GM19025 (cell line): Measurements from ENCODE around the gene LIPJ.

Experiments used
- ATAC-seq: cut with Tn5 transposase; IDR thresholded peaks from one replicate; pipeline ENCODE4 v1.9.1; 2021; ENCODE audit warnings: mild to moderate bottlenecking, low read depth, moderate library complexity; ENCODE audit not compliant: unreplicated experiment

The LIPJ gene, protein sequence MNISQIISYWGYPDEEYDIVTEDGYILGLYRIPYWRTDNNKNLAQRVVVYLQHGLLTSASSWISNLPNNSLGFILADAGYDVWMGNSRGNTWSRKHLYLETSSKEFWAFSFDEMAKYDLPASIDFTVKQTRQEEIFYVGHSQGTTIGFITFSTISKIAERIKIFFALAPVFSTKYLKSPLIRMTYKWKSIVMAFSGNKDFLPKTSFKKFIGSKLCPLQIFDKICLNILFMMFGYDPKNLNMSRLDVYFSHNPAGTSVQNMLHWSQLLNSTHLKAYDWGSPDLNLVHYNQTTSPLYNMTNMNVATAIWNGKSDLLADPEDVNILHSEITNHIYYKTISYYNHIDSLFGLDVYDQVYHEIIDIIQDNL

DNA sequence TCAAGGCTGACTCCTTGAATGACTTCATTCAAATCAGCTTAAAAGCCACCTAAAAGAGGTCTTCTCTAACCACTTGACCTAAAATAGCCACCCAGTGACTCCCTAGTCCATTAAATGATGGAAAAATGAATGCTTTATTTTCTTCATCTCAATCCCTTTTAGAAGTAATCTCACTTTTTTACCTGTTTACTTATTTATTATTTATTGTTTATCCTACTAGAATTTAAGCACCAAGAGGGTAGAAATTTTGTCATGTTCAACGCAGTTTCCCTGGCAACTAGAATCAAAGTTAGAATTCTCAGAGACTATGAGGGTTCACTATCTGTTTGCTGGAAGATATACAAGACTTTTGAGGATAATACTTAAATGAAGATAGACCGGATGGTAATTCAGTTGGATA, at the start of gene LIPJ:
Gene LIPJ, plus strand, starts transcription at position 301 of the 400 bp plus-strand sequence. CDS start 3,926 bp downstream, outside the sequence.
- no peak for ATAC-seq

DNA sequence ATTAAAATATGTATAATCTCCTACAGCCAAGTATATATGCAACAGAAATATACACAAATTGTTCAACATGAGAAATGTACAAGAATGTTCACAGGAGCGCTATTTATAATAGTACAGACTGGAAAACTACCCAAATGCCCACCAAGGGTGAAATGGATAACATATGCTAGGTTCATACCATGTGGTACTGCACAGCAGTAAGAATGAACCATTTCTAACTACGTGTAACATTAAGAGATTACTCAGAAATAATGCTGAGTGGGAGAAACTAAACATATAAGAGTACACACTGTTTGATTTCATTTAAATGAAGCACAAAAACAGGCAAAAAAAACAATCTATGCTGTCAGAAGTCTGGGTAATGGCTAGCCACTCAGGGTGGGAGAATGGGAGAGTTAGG, 49.2 kb upstream of the LIPJ start:
- ATAC-seq = no peak

DNA sequence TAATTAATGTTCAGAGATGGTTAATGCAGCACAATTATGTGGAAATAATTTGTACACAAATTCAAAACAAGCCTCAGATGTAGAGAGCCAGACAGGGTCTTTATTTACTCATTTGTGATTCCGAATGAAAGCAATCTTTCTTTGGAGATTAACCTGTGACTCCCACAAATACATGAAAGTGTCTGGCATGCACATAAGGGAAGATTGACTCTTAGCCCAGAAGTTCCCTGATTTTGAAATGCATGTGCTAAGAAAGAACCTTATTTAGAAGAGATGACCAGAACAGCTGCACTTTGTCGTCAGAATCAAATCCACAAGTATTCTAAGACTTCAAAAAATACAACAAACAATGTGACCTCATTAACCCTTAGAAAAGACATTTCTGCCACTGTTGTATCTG, 48.5 kb upstream of the LIPJ start:
- ATAC-seq = no peak

DNA sequence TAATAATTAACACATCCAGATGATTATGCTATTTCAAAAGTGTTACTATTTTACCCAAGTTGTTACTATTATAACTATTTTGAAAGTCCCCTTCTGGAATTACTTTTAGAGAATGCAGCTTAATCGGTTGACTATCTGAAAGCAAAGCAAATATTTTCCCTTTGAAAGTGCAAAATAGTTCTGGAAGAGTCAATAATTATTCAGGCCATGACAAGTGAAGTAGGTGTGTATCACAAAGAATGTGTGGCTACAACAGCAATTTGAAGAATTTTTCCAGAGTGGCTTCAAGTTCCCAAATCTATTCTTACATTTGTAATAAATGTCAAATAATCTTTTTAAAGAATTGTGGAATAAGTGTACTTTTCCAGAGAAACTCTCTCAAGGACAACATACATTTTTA, 46.2 kb upstream of the LIPJ start:
- no peak for ATAC-seq

DNA sequence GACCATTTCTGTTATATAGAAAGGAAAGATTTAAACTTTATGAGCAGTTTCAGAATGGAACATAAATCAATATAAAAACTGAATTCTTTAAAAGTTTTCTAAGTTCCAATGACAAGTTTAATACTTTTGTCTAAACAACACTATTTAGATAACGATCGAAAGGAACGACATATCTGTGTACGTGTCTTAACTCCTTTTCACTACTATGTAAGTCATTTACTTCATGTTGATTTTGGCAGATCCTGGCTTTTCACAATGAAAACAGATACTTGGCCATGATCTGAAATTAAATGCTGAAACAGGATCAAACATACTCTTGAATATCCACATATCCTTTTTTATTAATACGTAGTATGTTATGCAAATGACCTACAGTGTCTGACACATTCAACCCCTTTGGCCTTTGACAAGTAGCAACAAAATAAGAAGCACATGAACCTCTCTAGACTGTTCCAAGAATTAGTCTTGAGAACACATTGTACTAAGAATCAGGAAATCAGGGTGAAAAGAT, 45.4 kb upstream of the LIPJ start:
- ATAC-seq = no peak

DNA sequence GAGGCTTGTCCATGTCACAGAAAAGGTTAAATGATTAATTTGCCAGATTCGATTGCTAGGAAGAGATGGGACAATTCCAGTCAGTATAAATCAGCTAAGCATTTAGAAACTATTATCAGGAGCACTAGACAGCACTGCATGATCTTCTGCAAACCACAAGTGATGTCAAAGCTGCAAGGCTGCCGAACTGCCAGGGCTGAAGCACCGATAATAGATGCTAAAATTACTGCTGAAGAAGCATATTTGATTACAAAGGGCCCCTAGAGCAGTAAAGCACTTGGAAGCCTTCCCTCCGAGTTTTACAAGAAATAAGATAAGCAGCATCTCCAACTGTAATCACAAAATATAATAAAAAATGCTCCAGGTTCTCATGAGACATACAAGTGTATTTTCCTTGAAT, 44.0 kb upstream of the LIPJ start:
- no peak for ATAC-seq

DNA sequence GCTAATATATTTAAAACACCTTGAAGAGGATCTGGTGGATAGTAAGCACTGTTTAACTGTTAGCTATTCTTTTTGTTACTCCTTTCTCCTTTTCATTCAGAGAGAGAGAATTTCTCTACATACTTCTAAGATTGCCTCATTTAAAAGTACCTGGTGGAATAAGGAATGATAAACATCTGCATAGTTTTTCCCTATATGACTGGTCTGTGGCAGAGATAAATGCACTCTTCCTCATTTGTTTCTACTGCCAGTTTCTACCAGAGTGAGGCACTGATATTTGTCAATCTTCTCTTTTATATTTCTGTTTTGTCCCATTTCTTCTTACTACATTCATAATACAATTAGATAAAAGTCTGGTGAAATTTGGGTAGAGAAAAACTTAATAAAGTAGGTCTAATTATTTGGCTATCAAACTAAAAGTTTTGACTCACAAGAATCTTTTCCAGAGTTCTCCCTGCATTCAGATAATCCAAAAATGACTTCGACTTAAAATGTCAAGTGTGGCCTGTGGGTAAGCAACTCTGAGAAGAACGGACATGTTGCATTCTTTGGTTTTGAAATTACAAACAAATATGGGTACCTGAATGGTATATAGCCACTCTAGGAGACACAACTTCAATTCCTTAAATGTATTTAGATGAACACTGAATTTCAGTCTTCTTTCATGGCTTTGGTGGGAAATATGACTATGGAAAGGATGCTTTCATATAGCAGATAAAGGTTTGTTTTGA, 42.3 kb upstream of the LIPJ start:
- no peak for ATAC-seq

DNA sequence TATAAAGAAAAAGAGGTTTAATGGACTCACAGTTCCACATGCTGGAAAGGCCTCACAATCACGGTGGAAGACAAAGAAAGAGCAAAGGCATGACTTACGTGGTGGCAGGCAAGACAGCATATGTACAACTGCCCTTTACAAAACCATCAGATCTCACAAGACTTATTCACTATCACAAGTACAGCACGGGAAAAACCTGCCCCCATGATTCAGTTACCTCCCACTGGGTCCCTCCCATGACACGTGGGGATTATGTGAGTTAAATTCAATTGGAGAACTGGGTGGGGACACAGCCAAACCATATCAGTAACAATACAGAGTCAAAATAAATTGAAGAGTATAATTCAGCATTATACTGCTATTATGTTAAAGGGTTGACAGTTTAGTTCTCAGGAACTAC, 41.2 kb upstream of the LIPJ start:
- no peak for ATAC-seq

DNA sequence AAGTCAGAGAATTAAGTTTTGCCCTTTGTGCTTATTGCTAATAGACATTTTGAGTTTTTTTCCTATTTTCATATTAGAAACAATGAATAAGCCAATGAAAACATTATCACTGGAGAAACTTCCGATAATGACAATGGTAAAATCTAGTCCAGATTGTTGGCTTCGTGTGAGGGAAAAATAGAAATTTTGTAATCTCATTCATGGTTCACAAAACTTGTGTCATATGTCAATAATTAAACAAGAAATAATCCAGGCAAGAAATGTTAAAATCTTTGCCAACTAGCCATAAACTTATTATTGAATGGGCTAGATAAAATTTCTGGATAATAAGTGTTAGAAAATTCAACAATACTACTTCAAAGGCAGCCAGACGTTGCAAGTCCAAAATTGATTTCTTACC, 40.1 kb upstream of the LIPJ start:
- ATAC-seq = no peak

DNA sequence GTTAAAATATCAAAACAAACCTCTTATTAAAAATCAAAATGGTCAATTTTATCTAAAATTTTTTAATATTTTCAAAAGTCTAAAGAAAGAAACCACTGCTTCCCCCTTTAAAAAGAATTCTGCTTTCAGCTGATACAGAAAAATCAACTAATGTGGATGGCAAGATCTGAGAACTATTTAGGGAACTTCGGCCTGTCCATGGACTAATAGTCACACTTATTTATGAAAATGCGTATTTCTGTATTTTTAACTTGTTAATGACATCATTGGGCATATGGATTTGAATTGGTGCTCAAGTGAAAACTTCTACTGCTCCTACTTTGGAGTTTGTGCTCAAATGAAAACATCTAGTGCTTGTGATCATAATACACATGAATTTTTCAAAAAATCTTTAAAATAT, 35.3 kb upstream of the LIPJ start:
- no peak for ATAC-seq

DNA sequence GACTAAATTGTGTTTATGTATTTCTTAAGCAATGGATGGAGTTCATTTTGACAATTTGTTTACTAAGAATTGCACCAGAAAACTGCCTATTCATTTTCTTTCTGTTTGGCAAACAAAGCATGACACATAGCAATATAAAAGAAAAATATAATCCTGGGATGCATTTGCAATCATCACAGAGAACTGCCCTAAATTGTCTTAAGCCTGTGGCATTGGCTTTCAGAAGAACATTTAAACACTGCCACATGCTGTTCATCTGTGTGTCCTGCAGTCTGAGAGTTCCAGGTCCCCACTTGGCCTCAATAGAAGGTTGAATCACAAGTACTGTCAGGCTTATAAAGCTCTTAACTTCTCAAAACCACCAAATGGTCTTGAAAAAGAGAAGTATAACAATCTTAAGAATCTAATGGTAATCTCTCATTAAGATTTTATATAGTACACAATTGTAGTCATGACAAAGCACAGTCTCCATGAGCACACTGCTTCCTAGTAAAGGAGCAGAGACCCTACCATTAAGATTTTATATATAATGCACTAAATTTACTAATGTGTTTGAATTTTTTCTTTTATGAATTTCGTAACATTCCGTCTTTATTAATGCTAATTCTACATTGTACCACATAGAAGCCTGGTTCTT, 33.3 kb upstream of the LIPJ start:
- no peak for ATAC-seq

DNA sequence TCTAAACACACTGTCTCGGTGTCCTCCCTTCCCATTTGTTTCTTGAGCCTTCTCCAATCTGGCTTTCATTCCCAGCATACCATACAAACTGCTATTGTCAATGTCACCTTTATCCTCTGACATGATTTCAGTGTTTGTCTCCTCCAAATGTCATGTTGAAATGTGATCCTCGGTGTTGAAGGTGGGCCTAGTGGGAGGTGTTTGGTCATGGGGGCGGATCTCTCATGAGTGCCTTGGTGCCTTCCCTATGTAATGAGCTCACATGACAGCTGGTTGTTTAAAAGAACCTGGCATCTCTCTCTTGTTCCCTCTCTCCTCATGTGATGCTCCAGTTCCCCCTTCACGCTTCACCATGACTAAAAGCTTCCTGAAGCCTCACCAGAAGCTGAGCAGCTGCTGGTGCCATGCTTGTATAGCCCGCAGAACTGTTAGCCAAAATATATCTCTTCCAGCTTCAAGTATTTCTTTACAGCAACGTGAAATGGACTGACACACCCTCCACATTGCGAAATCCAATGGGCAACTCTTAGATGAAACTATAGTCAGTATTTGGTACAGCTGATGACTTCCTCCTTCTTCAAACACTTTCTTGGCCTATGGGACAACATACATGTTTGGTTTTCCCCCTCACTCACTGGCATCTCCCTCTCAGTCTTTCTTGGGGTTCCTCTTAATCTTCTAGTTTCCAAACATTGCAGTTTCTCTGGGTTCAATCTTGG, 31.2 kb upstream of the LIPJ start:
- ATAC-seq = no peak

DNA sequence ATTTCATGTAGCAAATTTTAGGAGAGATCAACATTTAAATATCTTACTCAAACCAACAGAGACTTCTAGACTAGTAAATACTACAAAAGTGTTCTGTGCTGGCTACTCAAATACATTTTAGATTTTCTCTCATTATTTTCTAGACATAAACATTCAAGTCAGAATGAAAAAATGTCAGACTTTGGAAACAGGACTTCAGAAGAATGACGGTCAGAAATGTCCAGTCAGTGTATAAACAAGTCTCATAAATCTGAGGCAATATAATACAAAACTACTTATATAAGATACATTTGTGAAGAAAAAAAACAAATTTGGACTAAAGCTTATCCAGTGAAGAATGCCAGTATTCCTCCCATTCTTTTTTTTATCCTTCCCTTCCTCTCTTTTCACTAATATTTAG, 29.3 kb upstream of the LIPJ start:
- ATAC-seq = no peak

DNA sequence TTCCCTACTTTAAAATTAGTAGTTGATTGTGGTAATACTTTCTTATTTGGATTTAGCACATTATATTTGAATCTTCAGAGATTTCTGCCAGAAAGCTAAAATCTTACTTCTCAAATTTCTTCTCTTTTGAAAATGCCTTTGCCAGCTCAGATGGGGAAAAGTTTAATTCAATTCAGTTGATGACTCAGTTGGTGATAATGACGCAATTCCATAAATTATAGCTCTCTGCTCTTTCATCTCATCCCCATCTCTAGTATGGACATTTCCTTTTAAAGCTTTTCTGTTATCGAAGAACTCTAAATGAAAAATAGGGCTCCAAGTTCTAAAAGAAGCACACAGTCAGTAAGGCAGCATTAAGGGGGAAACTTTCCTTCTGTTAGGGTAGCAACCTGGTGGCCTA, 28.9 kb upstream of the LIPJ start:
- no peak for ATAC-seq

DNA sequence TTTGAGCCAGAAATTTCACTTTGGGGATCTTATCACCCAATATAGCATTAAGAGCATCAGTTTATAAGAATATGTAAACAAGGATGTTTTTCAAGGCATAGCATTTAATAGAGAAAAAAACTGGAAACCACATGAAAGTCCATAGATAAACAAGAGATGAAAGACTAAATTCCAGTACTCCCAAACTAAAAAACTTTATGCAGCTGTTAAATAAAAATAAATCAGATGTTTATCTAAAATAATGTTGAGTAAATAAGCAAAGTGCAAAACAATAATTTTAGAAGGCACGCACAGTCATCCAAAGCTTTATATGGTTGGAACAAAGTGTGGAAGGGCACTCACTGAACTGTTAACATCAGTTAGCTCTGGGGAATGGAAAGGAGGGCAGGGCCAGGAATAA, 24.4 kb upstream of the LIPJ start:
- no peak for ATAC-seq

DNA sequence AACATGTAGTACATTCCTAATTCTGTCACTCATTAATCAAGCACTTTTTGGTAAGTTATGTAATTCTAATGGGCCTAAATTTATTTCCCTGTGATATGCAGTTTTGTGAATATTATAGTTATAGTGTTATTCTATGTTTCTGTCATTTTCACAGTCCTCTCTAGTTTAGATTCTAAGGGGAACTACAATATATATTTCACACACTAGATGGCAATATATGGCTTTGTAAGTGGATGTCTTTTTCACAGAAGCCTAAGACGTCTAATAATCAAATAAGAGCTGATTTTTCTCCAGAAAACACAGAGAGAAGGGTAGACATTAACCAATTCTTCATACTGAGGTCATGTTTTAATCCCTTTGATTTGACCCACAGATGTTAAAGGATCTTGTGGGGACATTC, 21.5 kb upstream of the LIPJ start:
- no peak for ATAC-seq

DNA sequence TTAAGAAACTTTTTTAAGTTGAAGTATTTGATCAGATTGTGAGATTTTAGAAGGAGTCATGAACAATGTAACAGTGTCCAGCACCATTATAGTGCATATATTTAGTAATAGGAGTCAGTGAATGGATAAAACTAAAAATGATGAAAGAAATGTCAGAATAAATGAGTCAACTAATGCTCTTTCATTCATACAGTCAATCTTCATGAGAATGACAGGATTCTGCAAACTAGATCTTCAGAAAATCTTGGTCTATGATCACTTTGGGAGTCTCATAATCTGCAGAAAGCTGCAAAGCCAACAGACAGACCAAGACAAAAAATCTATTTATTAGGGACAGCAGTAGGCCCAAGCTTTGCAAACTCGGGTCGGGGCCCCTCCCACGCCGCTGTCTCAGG, 4.2 kb upstream of the LIPJ start:
- ATAC-seq = no peak

DNA sequence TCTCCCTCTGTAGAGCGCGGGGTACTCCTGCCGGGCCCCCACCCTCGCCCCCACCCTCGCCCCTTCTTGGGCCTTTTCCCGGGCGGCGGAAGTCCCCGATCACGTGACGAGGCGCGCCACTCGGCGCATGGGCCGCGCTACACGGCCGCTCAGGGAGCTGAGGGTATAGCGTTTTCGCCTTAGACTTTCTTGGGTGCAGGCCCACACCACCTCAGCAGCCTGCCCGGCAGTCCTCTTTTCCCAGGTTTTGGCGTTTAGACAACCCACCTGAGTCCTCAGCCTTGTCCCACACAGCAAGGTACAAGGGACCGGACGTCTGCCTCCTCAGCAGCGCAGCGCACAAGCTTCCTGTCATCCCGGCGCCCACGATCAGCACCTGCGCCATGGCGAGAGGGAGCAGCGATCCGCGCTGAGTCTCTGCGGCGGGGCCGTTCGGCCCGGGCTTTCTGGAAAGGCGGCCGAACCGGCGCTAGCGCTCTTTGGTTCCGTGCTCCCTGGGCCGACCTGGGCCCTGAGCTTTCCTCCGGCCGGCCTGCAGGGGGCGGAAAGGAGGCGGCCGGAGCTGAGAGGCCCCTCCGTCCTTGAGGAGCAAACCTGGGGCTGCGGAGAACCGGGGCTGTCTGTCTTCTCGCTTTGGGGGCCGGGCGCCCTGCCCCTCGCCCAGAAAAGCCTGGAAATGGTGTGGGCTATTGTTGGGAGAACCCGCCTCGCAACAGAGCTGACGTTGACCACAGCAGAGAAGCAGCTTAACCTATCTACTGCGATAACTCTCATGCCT, 3.6 kb upstream of the LIPJ start, which contains the start of gene RNLS:
Gene RNLS, minus strand, starts transcription at position 513 of the 778 bp plus-strand sequence.
- peak; percentile 78 for ATAC-seq

DNA sequence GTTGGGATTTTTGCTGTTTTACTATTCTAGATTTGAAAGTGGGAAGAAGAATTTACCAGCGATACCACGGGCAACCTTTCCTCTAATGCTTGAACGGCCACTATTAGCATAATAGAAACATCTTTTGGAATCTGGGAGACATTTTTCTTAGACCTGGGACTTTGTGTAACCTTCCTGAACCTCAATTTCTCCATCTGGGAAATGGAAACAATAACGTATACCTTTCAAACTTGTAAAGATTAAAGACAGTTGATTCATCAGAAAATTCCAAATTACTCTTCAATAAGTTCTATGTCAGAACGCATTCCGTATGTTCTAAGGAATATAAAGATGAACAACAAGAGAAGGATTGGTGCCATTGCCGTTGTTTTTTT, 3.0 kb upstream of the LIPJ start:
- ATAC-seq = no peak

DNA sequence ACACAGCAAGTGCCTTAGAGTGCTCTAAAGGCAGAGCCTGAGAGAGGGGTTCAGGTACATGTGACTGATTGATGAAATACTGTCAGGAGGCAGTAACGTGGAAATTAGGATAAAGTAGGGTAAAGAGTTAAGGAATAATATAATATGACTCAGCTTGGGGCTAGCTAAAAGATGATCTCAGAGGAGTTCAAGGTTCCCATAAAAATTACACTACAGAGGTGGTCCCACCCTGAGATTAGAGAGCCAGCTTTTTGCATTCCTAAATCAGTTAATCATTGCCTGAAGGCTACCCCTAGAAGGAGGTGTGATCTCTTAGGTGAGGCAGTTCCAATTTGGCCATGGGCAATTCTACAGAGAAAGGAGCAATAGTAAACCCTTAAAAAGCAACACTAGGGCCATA, 5.8 kb downstream of the LIPJ start:
- no peak for ATAC-seq
